ENCODE measurements around the gene KAT6B.
A peak's percentile ranks its signal among the peaks of the same experiment; 100 is the strongest.

Gene KAT6B

GRCh38 chr10:75066271-75066670 is 239.9 kb downstream of the KAT6B start:
- peaks cover 18% of the 10 kb centered on the region for H3K4me1 Mint-ChIP-seq
- TF ChIP-seq, protein P1, sequence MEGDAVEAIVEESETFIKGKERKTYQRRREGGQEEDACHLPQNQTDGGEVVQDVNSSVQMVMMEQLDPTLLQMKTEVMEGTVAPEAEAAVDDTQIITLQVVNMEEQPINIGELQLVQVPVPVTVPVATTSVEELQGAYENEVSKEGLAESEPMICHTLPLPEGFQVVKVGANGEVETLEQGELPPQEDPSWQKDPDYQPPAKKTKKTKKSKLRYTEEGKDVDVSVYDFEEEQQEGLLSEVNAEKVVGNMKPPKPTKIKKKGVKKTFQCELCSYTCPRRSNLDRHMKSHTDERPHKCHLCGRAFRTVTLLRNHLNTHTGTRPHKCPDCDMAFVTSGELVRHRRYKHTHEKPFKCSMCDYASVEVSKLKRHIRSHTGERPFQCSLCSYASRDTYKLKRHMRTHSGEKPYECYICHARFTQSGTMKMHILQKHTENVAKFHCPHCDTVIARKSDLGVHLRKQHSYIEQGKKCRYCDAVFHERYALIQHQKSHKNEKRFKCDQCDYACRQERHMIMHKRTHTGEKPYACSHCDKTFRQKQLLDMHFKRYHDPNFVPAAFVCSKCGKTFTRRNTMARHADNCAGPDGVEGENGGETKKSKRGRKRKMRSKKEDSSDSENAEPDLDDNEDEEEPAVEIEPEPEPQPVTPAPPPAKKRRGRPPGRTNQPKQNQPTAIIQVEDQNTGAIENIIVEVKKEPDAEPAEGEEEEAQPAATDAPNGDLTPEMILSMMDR (IDR thresholded peaks at IDR 0.05), result no peak
- H3K27me3 Mint-ChIP-seq (ENCODE audit: low read depth, poor library complexity), result peaks cover 14% of the 10 kb centered on the region
- DNase-seq, result no peak
- H3K36me3 Mint-ChIP-seq (ENCODE audit: low read depth), result no peaks in the 10 kb centered on the region
- no peaks in the 10 kb centered on the region for H3K9me3 Mint-ChIP-seq
- H3K4me3 Mint-ChIP-seq, result no peak overlapping the region
- peak overlapping the region; percentile 53 for H3K27ac Mint-ChIP-seq

DNA sequence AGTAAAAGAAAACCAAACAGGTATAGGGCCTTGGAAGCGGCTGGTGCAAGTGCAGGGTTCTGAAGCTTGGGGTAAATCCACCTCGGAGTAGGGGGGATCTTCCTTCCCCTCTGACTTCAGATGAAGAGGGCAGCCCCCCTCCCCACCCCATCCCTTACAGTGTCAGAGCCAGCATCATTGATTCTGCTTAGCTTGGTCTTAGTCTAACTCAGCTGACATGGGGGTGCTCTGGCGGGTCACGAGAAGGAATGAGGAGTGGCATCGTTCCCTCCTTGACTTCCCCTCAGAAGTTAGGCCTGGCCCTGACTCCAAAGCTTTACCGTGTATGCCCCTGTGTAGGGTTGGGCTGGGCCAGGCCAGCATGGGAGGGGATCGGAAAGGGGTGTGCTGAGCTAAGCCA is 240.9 kb downstream of the KAT6B start:
- TF ChIP-seq, protein P1 (IDR thresholded peaks at IDR 0.05), result no peak
- no peak for DNase-seq
- peaks cover 17% of the 10 kb centered on the region for H3K27me3 Mint-ChIP-seq (ENCODE audit: low read depth, poor library complexity)
- H3K4me3 Mint-ChIP-seq, result no peak overlapping the region
- no peaks in the 10 kb centered on the region for H3K36me3 Mint-ChIP-seq (ENCODE audit: low read depth)
- H3K9me3 Mint-ChIP-seq, result no peaks in the 10 kb centered on the region
- no peak overlapping the region for H3K27ac Mint-ChIP-seq
- H3K4me1 Mint-ChIP-seq, result peaks cover 17% of the 10 kb centered on the region

DNA sequence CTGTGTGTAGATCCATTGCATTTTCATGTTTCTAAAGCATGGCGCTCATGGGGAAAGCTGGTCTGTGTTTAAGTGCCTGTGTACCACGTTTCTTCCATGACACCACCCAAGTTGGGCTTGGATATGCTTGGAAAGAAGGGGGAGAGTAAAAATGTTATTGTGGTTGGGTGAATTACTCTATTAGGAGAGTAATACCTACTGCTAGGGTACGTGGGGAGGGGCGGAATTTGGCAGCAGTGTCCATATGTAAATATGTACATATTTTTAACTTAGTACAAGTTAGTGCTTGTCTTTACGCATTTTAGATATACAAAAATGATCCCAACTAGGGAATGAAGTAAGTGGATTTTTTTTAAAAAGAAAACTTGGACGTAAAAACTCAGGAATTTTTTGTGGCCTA is 242.1 kb downstream of the KAT6B start:
- Mint-ChIP-seq H3K9me3 (no peaks in the 10 kb centered on the region), H3K27ac (no peak overlapping the region), H3K36me3 (ENCODE audit: low read depth) (no peaks in the 10 kb centered on the region), H3K27me3 (ENCODE audit: low read depth, poor library complexity) (peaks cover 20% of the 10 kb centered on the region), H3K4me3 (no peak overlapping the region), H3K4me1 (peaks cover 23% of the 10 kb centered on the region)
- no peak for DNase-seq
- TF ChIP-seq, protein P1 (IDR thresholded peaks at IDR 0.05), result no peak

GRCh38 chr10:75070476-75070875 is 244.1 kb downstream of the KAT6B start:
- DNase-seq, result no peak
- Mint-ChIP-seq H3K36me3 (ENCODE audit: low read depth) (no peaks in the 10 kb centered on the region), H3K9me3 (no peaks in the 10 kb centered on the region), H3K4me1 (peaks cover 31% of the 10 kb centered on the region), H3K4me3 (no peak overlapping the region), H3K27me3 (ENCODE audit: low read depth, poor library complexity) (peaks cover 33% of the 10 kb centered on the region), H3K27ac (peak overlapping the region; percentile 51)
- TF ChIP-seq, protein P1 (IDR thresholded peaks at IDR 0.05), result no peak

DNA sequence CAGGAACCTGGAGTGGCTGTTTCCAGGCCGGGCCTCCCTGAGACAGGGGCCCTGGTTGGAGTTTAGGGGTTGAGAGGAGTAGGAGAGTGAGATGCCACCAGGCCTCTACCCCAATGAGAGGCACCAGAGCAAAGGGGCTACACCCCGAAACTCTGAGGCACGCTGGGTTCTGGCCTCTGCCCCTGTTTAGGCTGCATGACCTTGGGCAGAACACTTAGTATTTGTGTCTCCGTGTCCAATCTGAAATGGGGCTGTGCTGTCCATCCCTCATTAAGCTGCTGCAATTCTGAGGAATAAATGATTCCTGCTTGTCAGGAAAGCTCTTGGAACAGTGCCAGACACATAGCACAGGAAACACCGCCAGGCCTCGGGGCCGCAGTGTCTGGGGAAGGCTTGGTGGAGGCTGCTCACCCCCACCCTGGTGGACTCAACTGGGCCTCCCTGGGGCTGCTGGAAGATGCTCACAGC is 244.6 kb downstream of the KAT6B start:
- H3K36me3 Mint-ChIP-seq (ENCODE audit: low read depth), result no peaks in the 10 kb centered on the region
- no peak for DNase-seq
- no peak overlapping the region for H3K4me3 Mint-ChIP-seq
- H3K27me3 Mint-ChIP-seq (ENCODE audit: low read depth, poor library complexity), result peaks cover 35% of the 10 kb centered on the region
- TF ChIP-seq, protein P1 (IDR thresholded peaks at IDR 0.05), result no peak
- H3K4me1 Mint-ChIP-seq, result peaks cover 31% of the 10 kb centered on the region
- H3K9me3 Mint-ChIP-seq, result no peaks in the 10 kb centered on the region
- no peak overlapping the region for H3K27ac Mint-ChIP-seq

DNA sequence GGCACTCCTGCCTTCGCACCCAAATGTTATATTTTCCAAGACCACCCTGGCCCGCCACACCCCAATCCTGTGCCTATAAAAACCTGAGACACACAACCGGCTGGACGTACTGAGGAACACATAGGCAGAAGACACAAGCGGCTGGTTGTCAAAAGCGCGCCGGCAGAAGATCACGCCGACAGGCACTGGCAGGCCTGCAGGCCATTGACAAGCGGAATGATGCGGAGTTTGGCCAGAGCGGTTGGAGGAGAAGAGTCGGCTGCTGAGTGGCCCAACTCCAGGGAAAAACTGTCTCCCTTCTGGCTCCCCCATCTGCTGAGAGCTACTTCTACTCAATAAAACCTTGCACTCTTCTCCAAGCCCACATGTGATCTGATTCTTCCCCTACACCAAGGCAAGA is 245.4 kb downstream of the KAT6B start:
- H3K4me3 Mint-ChIP-seq, result no peak overlapping the region
- DNase-seq, result no peak
- H3K27me3 Mint-ChIP-seq (ENCODE audit: low read depth, poor library complexity), result peaks cover 41% of the 10 kb centered on the region
- H3K27ac Mint-ChIP-seq, result no peak overlapping the region
- no peaks in the 10 kb centered on the region for H3K36me3 Mint-ChIP-seq (ENCODE audit: low read depth)
- peaks cover 38% of the 10 kb centered on the region for H3K4me1 Mint-ChIP-seq
- TF ChIP-seq, protein P1 (IDR thresholded peaks at IDR 0.05), result no peak
- no peaks in the 10 kb centered on the region for H3K9me3 Mint-ChIP-seq
